Caco-2 (cell line): ENCODE results near the gene LRP5. TPM values are rescaled to one million over a fixed set of nuclear protein-coding genes. Genes with fewer than 3 reads are reported as not detected.

Experiments used
- BruUV-seq: library from RNA; stranded (reverse); fragments of 400-500 nt; replicated peaks from 2 replicates; lab custom pipeline; 2021; lab: Mats Ljungman, UMichigan
- CTCF ChIA-PET: fragments of 300-600 bp; sonication (Branson Sonifier 250); formaldehyde crosslinking; loops from one replicate; lab custom pipeline; 2022; ENCODE audit warnings: antibody characterized with exemption; lab: Charles Lee
- POLR2A ChIA-PET: fragments of 300-600 bp; sonication (Branson Sonifier 250); formaldehyde crosslinking; loops from one replicate; lab custom pipeline; 2022; ENCODE audit warnings: antibody characterized with exemption; lab: Charles Lee
- DNase-seq, 2 experiments: peaks; one replicate each; pipeline versions ENCODE4 v3.0.0 to v3.0.0-alpha.2; 2020 to 2022
- H3K27me3 ChIP-seq: replicated peaks from 2 replicates; pipeline ENCODE4 v1.6.0; 2011; ENCODE audit warnings: low read length; ENCODE audit not compliant: control insufficient read depth, insufficient read depth
- H3K36me3 ChIP-seq: 2 replicates; pipeline ENCODE4 v1.5.1; 2011; ENCODE audit warnings: low read length; ENCODE audit not compliant: control insufficient read depth, insufficient read depth
- H3K4me1 ChIP-seq: fragments of 250-450 bp; sonication (Bioruptor Pico); 2 replicates; pipeline ENCODE4 v1.5.1; 2020; ENCODE audit warnings: mild to moderate bottlenecking
- H3K4me3 ChIP-seq: 2 replicates; pipeline ENCODE4 v1.5.1; 2011; ENCODE audit warnings: low read depth, mild to moderate bottlenecking, control low read depth, low read length
- H3K9me3 ChIP-seq: fragments of 250-450 bp; sonication (Bioruptor Pico); 2 replicates; pipeline ENCODE4 v1.5.1; 2020; ENCODE audit warnings: mild to moderate bottlenecking, moderate library complexity
- H3K27ac Mint-ChIP-seq: one replicate; pipeline ENCODE4 v1.8.0; 2022; ENCODE audit warnings: mixed read lengths; ENCODE audit not compliant: unreplicated experiment
- H3K27me3 Mint-ChIP-seq: one replicate; pipeline ENCODE4 v1.8.0; 2022; ENCODE audit warnings: mixed read lengths; ENCODE audit not compliant: insufficient read depth, unreplicated experiment
- H3K36me3 Mint-ChIP-seq: one replicate; pipeline ENCODE4 v1.8.0; 2022; ENCODE audit warnings: mild to moderate bottlenecking, mixed read lengths; ENCODE audit not compliant: insufficient read depth, unreplicated experiment
- H3K4me1 Mint-ChIP-seq: one replicate; pipeline ENCODE4 v1.8.0; 2022; ENCODE audit warnings: low read depth, mixed read lengths; ENCODE audit not compliant: unreplicated experiment
- H3K4me3 Mint-ChIP-seq: one replicate; pipeline ENCODE4 v1.8.0; 2022; ENCODE audit warnings: mild to moderate bottlenecking, moderate library complexity, mixed read lengths; ENCODE audit not compliant: unreplicated experiment
- H3K9me3 Mint-ChIP-seq: one replicate; pipeline ENCODE4 v1.8.0; 2022; ENCODE audit warnings: mixed read lengths; ENCODE audit not compliant: unreplicated experiment
- CTCF ChIP-seq, 2 experiments: fragments of 200-600 bp in 1 of 2; IDR thresholded peaks; 1 replicate in 1 of 2; 2 replicates in 1 of 2; pipeline versions ENCODE4 v1.5.1 to v1.8.0; 2011 to 2022; ENCODE audit warnings: antibody characterized with exemption in 1 of 2, control low read depth in 1 of 2, inconsistent platforms in 1 of 2, low read depth in 1 of 2, low read length in 1 of 2, mild to moderate bottlenecking in 1 of 2, moderate library complexity in 1 of 2; ENCODE audit not compliant: insufficient read depth in 1 of 2, severe bottlenecking in 1 of 2, unreplicated experiment in 1 of 2
- intact Hi-C: fragments of 100-400 bp; cut with micrococcal nuclease; formaldehyde crosslinking; loops from one replicate; pipeline ENCODE4 v1.10.0; 2022; ENCODE audit not compliant: unreplicated experiment
- total RNA-seq: library from RNA; stranded (reverse); gene quantifications from 2 replicates; pipeline ENCODE4 v1.2.3, GENCODE V29; 2022

LRP5 gene
- total RNA-seq, 1 experiment from 2014 or later, result 94.3 TPM

DNA sequence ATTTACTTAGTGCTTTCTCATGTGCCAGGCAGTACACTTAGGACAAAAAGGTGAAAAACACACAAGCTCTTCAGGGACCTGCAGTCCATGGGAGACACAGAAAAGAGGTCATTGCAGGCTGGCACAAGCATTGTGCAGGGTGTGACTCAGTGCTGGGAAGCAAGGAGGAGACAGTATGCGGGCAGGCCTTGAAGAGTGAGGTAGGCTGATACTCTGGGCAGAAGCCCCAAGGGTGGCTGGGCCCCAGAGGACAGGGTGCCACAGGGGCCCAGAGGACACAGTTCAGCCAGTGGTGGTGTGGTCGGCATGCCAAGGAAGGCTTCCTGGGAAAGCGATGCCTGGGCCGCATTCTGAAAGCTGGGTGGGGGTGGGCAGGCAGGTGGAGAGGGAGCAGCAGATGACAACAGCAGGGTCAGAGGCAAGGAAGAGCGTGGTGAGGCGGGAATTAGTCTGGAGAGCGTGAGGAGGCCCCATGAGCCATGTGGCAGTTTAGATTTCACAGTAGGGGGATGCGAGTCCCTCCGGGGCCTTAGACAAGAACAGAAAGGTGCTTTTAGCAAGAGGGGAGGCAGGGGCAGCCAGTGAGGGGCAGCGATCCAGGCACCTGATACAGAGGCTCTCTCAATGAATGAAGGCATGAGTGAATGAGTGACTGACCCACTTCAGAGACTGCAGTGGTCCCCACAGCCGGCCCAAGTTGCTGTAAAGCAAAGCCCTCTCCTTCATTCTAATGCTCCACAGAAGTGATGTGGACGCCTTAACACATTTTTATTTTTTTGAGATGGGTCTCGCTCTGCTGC lies 47.5 kb upstream of the LRP5 start:
- TF ChIP-seq CTCF (IDR thresholded peaks at IDR 0.05; ENCODE audit: insufficient read depth in 1 of 2, low read depth in 1 of 2, low read length in 1 of 2, severe bottlenecking in 1 of 2, unreplicated experiment in 1 of 2), result no peak
- H3K27me3 ChIP-seq, result no peaks in the 10 kb centered on the region
- peaks cover 19% of the 10 kb centered on the region for H3K36me3 ChIP-seq
- CTCF ChIA-PET, result interaction anchor here (0.6 to 1.8 kb wide), 2 partner anchors 31 to 33 kb away, joined by 3 to 4 read pairs; no protein-coding TSS in a partner anchor
- no TSS peak for BruUV-seq
- Mint-ChIP-seq H3K27me3 (no peaks in the 10 kb centered on the region), H3K36me3 (peaks cover 49% of the 10 kb centered on the region), H3K4me3 (no peak overlapping the region), H3K27ac (no peak overlapping the region), H3K9me3 (peaks cover 7% of the 10 kb centered on the region), H3K4me1 (peaks cover 4% of the 10 kb centered on the region)
- no peak overlapping the region for H3K4me3 ChIP-seq
- intact Hi-C loops, result no loop called here
- peak in 1 of 2 experiments; percentile 27 for DNase-seq
- peaks cover 8% of the 10 kb centered on the region for H3K4me1 ChIP-seq
- POLR2A ChIA-PET, result no interaction called here
- no peaks in the 10 kb centered on the region for H3K9me3 ChIP-seq

DNA sequence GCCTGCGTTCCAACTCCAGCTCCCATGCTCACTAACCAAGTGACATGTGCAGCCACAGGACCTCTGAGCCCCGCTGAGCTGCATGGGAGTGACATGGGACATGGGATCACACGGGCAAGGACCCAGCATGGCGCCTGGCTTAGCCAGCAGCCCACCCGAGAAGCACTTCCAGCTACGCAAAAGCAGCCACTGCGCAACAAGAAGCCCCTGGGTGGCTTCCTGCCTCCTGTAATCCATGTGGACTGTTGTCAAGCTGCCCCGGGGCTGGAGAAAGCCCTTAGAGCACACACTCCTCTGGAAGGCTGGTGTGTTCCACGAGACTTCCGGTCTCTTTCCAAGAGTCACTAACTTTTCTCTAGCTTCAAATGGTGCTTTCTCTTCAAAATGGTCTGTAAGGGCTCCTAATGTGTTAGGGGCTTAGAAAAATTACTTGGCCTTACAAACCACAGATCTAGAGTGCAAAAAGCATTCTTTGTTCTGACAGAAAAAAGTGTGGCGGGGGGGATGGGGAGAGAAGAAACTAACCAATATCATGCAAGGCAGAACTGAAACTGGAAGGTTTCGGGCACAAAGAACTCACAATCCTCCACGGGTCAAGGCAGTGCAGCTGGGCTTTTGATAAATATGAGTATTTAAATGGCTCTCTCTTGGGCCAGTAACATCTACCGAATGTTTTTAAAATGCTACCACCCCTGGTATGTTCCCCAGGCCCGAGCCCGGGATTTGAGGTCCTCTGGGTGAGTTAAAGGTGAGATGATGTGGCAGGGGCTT lies 46.1 kb upstream of the LRP5 start:
- POLR2A ChIA-PET, result no interaction called here
- TF ChIP-seq CTCF (IDR thresholded peaks at IDR 0.05; ENCODE audit: insufficient read depth in 1 of 2, low read depth in 1 of 2, low read length in 1 of 2, severe bottlenecking in 1 of 2, unreplicated experiment in 1 of 2), result no peak
- H3K27ac Mint-ChIP-seq, result no peak overlapping the region
- CTCF ChIA-PET, result interaction anchor here (1.4 to 1.8 kb wide), 2 partner anchors 9 to 32 kb away, joined by 4 to 8 read pairs; no protein-coding TSS in a partner anchor
- no peak overlapping the region for H3K4me3 Mint-ChIP-seq
- Histone ChIP-seq H3K36me3 (peaks cover 17% of the 10 kb centered on the region), H3K27me3 (no peaks in the 10 kb centered on the region), H3K9me3 (no peaks in the 10 kb centered on the region), H3K4me1 (peaks cover 18% of the 10 kb centered on the region), H3K4me3 (no peak overlapping the region)
- BruUV-seq, result no TSS peak
- peak in 1 of 2 experiments; percentile 10 for DNase-seq
- H3K27me3 Mint-ChIP-seq, result no peaks in the 10 kb centered on the region
- peaks cover 13% of the 10 kb centered on the region for H3K4me1 Mint-ChIP-seq
- H3K9me3 Mint-ChIP-seq, result peaks cover 7% of the 10 kb centered on the region
- H3K36me3 Mint-ChIP-seq, result peaks cover 55% of the 10 kb centered on the region
- intact Hi-C loops, result no loop called here
